HG03521 (cell line): Measurements from ENCODE around the gene TTF2.

Experiments used
- ATAC-seq: cut with Tn5 transposase; IDR thresholded peaks from one replicate; pipeline ENCODE4 v1.9.1; 2021; ENCODE audit warnings: mild to moderate bottlenecking, moderate library complexity; ENCODE audit not compliant: unreplicated experiment

The TTF2 gene

GRCh38 chr1:117045644-117046043 is 14.5 kb upstream of the TTF2 start:
- no peak for ATAC-seq

DNA sequence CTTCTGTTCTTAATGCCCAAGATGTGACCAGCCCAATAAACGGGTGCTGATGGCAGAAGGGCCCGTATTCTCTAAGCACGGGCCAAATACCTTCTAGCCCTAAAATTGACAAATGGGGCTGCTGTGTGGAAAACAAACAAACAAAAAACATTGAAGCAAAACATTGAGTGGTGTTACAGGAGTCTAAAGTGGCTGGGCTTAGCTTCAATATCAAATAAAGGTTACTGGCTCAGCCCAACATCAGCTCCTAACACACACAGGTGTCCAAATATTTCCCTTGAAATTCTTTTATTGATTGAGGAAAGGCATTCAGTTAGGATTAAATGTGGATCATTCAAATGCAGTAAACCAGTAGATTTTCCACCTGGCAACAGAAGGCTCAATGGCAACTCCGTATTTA is 13.3 kb upstream of the TTF2 start:
- ATAC-seq, result no peak

- ATAC-seq, result no peak
Observed at GRCh38 chr1:117047271-117047670, 12.9 kb upstream of the TTF2 start.

GRCh38 chr1:117049857-117050256 is 10.3 kb upstream of the TTF2 start:
- ATAC-seq, result no peak

DNA sequence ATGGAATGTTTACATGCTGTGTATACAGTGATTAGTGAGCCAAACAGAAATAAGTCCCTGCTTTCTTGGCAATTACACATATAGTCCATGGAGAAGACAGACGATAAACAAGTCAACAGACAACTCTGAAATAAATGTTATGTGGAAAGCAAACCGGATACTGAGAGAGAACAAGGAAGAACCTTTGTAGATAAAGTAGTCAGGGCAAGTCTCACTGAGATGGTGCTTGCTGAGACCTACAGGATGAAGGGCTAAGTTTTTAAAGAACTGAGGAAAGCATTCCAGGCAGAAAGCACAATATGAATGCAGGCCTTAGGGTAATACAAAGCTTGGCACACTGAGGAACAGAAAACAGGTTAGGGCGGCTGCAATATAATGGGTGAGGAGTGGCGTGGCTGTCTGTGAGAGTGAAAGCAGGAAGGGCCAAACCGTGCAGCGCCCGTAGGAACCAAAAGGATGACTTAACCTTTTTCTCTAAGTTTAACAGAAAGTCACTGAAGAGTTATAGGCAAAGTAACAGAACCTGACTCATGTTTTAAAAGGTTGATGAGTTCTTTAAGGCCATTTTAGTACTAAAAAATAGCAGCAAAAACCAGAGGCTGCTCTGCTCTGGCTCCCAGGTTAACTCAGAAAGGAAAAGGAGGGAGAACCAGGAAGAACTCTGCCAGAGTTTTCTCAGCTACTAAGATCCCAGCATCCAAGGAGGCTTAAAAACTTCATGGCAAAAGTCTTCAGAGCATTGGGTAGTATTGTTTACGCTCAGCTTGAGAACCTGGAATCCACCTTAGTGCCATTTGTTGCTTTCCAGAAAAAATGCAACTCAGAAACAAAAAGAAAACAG is 8.7 kb upstream of the TTF2 start:
- peak; percentile 78 for ATAC-seq

DNA sequence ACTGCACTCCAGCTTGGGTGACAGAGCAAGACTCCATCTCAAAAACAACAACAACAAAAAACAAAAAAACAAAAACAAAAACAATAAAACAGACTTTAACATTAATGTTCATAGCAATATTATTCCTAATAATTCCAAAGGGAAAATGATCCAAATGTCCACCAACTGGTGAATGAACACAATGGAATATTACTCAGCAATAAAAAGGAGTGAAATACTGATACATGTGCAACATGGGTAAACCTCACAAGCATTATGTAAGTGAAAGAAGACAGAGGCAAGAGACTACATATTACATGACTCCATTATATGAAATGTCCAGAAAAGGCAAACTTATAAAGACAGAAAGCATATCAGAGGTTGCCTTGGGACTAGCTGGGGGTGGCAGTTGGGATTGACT is 6.1 kb upstream of the TTF2 start:
- no peak for ATAC-seq

DNA sequence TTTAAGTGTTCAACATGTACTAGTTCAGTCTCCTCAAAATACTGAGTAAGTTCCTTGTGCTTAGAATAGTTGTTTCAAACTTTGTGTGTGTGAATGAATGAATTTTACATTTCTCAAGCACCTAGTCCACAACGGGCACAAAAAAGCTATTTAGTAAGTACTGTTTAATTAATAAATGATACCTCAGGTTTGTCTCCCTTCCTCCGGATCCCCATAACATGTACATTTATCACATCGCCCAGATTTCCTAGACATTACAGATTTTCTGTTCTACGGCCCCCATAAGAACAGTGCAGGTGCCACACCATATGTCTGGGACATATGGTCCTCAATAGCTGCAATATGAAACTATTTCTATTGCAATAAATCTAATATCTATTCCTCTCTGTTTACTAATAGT is 1.3 kb upstream of the TTF2 start:
- ATAC-seq, result no peak

GRCh38 chr1:117059334-117059677 is 820 bp upstream of the TTF2 start:
- ATAC-seq, result peak; percentile 33

DNA sequence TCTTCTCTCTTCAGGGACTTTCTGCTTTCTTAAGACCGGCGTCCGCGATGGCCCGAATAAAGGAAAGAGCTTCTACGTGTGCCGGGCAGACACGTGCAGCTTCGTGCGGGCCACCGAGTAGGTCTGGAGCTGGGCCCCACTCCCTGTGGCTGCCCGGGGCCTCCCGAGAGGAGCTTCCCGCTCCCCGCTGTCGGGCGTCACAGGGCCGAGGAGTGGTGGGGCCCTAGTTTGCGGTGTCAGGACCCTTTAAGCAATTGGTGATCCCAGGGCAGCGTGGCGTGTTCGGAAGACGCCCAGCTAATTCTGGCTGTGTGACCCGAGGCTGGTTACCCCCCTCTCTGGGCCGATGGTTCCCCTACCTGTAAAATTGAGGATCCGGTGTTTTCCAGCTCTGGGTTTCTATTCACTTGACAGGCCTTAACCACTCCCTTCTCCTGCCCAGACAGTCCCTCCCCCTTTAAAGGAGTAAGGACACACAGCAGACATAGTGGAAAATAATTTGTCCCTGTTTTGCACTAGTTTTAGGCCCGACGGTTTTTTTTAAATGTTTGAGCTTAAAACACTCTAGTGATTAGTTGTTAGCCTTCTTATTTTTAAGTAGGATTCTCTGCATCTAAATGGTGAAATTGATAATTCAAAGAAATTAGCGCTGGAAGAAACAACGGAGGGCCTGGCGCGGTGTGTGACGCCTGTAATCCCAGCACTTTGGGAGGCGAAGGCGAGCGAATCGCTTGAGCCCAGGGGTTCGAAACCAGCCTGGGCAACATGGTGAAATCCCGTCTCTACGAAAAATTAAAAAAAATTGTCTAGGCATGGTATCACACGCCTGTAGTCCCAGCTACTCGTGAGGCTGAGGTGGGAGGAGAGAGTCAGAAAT is 553 bp downstream of the TTF2 start:
- no peak for ATAC-seq

DNA sequence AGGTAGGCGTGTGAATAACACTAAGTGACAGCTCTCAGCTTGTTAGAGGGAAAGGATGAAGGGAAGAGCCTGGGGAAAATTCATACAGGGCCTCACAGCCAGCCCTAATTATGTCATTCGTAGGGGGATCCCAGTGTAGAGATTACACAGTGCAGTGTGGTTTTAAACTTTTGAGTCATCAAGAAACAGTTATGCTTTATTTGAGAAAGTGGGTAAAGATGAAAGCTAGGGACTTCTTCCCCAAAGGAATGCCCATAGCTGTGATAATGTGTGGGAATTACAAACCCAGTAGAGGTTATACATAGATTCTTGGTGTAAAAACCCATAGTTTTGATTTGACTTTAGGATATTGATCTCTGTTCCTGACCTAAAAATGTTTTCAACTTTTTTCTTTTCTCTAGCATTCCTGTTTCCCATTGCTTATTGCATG is 1.9 kb downstream of the TTF2 start:
- ATAC-seq, result no peak

DNA sequence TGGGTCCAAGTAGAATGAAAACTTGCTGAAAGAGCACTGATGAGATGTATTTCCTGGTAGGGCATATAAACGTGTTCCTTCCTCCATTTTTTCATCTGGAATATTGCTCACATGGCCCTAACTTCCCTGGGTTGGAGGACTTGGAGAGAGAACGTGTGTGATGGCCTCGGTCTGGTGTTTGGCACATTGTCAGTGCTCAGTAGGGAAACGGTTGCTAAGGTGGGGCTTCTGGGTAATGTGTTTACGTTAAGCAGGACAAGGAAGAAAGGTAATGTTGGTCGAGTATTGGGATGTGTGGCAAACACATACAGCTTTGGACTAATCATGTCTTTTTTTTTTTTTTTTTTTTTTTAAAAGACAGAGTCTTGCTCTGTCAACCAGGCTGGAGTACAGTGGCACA is 6.2 kb downstream of the TTF2 start:
- ATAC-seq, result no peak

GRCh38 chr1:117067533-117068370 is 7.6 kb downstream of the TTF2 start:
- no peak for ATAC-seq

- no peak for ATAC-seq
Observed at GRCh38 chr1:117068580-117068979, 8.5 kb downstream of the TTF2 start.

DNA sequence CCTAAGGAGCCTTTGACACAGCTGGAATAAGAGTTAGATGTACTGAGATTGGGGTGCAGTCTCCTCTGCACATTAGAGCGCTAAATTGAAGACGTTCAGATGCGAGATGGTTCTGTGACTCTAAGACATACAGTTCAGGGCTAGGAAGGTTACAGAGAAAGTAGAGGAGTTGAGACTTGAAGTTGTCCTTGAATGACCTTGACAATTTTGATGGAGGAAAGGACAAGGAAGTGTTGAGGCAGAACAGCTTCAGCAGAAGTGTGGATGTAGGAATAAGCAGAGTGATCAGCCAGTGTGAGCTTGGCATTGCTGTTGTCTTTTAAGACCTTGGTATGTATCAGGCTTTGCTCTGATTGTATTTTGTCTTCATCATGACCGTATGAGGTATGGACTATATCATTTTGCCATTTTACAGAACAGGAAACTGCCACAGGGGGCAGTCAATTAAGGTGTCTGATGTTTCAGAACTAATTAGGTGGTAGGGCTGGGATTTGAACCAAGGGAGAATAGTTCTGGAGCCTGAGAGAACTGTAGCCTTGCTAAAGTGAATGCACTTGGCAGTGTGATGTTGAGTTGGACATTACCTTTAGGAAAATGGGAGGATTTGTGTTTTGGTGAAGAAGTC is 9.2 kb downstream of the TTF2 start:
- ATAC-seq, result no peak

DNA sequence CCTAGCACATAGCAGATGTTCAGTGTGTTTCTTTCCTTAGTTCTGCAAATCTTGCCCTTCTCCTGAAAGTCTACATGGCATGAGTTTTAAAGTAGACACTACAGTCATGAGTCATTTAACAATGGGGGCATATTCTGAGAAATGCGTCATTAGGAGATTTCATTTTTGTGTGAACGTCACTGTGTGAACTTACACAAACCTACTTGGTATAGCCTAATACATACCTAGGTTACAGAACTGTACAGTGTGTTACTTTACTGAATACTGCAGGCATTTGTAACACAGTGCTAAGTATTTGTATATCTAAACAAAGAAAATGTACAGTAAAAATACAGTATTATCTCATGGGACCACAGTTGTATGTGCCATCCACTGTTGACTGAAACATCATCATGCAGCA is 10.0 kb downstream of the TTF2 start:
- no peak for ATAC-seq

DNA sequence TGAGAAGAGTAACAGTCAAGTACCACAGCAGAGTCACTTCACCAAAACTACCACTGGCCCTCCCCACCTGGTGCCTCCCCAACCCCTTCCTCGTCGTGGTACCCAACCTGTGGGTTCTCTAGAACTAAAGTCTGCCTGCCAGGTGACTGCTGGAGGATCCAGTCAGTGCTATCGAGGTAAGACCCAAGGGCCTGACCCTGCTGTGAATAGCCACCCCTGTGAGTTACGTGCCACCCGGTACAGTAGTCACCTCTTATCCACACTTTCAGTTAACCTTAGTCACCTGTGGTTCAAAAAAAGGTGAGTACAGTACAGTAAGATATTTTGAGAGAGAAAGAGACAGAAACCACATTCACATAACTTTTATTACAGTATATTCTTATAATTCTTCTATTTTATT is 16.5 kb downstream of the TTF2 start:
- ATAC-seq, result no peak

GRCh38 chr1:117077267-117077666 is 17.1 kb downstream of the TTF2 start:
- ATAC-seq, result no peak

DNA sequence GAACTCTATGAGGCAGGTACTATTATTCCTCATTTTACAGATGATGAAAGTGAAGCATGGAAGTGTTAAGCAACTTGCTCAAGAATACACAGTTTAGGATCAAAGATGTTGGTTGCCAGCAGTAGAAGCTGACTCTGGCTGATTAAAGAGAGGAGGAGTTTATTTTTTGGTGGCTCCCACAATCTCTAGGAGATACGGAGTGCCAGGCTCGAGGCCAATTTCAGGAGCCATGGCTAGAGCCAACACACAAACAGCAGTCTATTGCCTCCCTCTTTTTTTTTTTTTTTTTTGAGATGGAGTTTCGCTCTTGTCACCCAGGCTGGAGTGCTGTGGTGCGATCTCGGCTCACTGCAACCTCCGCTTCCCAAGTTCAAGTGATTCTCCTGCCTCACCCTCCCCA is 19.6 kb downstream of the TTF2 start:
- ATAC-seq, result no peak

- ATAC-seq, result no peak
Observed at GRCh38 chr1:117084231-117084630, 24.1 kb downstream of the TTF2 start.

DNA sequence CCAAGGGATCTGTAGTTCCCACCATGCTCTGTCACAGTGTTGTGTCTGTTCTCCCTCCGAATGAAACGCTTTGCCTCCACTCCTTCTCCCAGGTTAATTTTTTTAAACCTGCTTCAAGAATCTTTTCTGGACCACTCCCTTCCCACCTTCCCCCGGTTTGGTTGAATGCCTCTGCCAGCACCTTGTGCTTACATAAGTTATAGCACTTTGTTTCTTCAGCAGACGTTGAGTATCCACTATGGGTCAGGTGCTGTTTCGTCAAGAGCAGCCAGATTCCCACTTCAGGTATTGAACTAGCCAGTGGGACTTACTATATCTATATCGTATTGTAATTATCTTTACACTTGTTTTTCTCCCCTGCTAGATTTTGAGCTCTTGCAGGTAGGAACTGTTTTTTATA is 27.6 kb downstream of the TTF2 start:
- ATAC-seq, result no peak

DNA sequence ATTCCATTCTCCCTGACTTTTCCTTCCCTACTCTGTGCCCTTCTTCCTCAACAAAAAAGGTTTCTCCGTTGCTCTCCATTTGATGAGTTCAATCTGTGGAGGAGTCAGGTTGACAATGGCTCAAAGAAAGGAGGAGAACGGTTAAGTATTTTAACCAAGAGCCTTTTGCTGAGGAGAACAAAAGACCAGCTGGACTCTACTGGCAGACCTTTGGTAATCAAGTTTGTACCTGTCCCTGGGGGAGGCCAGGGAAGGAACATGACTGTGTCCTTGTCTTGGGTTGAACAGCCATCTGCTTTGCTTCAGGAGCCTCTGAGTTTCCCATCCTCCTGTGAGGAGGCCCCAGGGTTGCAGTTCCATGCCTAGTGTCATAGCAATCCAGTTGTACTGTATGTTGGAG is 29.9 kb downstream of the TTF2 start:
- no peak for ATAC-seq
